Endothelial cell of umbilical vein (primary cell): ENCODE results near the gene NALCN. TPM values are rescaled to one million over a fixed set of nuclear protein-coding genes. Genes with fewer than 3 reads are reported as not detected.

Source experiments
- BruUV-seq: library from RNA; stranded (reverse); fragments of 400-500 nt; replicated peaks from 2 replicates; lab custom pipeline; 2021; lab: Mats Ljungman, UMichigan
- CTCF ChIA-PET: fragments of 300-600, 350-600 bp; sonication (Branson Sonifier 250); formaldehyde crosslinking; loops from one replicate; lab custom pipeline; 2021; ENCODE audit warnings: antibody characterized with exemption, inconsistent platforms; lab: Charles Lee
- POLR2A ChIA-PET: fragments of 300-600, 350-600 bp; sonication (Branson Sonifier 250); formaldehyde crosslinking; loops from one replicate; lab custom pipeline; 2021; ENCODE audit warnings: antibody characterized with exemption, inconsistent platforms; lab: Charles Lee
- DNase-seq: peaks from one replicate; pipeline ENCODE4 v3.0.0-alpha.2; 2011; ENCODE audit warnings: low read depth, low spot score
- FAIRE-seq: peaks from 2 replicates; lab custom pipeline; 2011; peaks lifted over from hg19 to GRCh38; lab: Jason Lieb, UNC
- H2AFZ ChIP-seq: 2 replicates; pipeline ENCODE4 v1.6.0; 2012; ENCODE audit warnings: low read depth, low read length, control low read depth, inconsistent platforms
- H3K27ac ChIP-seq: 2 replicates; pipeline ENCODE4 v1.5.1; 2011; ENCODE audit warnings: low read depth, mild to moderate bottlenecking, control low read depth, low read length, moderate library complexity; ENCODE audit not compliant: insufficient read depth
- H3K27me3 ChIP-seq, 2 experiments: 2 replicates each; pipeline versions ENCODE4 v1.6.0 to v1.6.1; 2011; ENCODE audit warnings: low read length in 2 of 2, mixed read lengths in 1 of 2; ENCODE audit not compliant: control insufficient read depth in 2 of 2, insufficient read depth in 2 of 2
- H3K36me3 ChIP-seq, 2 experiments: 2 replicates in 1 of 2; 3 replicates in 1 of 2; pipeline ENCODE4 v1.5.1; 2011; ENCODE audit warnings: low read length in 2 of 2, mild to moderate bottlenecking in 1 of 2, moderate library complexity in 1 of 2; ENCODE audit not compliant: control insufficient read depth in 2 of 2, insufficient read depth in 2 of 2; ENCODE audit errors: extremely low read depth in 1 of 2
- H3K4me1 ChIP-seq: 3 replicates; pipeline ENCODE4 v1.5.1; 2011; ENCODE audit warnings: mild to moderate bottlenecking, low read length; ENCODE audit not compliant: control insufficient read depth, insufficient read depth; ENCODE audit errors: extremely low read depth
- H3K4me2 ChIP-seq: 2 replicates; pipeline ENCODE4 v1.6.1; 2011; ENCODE audit warnings: low read length, control low read depth, mixed read lengths; ENCODE audit not compliant: insufficient read depth
- H3K4me3 ChIP-seq, 3 experiments: fragments of 200-600 bp in 1 of 3; sonication (generic), shearing (Covaris generic) in 1 of 3; replicated peaks in 1 of 3; 2 replicates each; pipeline ENCODE4 v1.5.1; 2011 to 2016; ENCODE audit warnings: control low read depth in 3 of 3, low read length in 3 of 3, mild to moderate bottlenecking in 2 of 3, inconsistent platforms in 1 of 3, low read depth in 1 of 3, moderate library complexity in 1 of 3; ENCODE audit not compliant: insufficient read depth in 1 of 3
- H3K79me2 ChIP-seq: 2 replicates; pipeline ENCODE4 v1.6.0; 2012; ENCODE audit warnings: low read length, inconsistent platforms; ENCODE audit not compliant: control insufficient read depth, insufficient read depth
- H3K9ac ChIP-seq: replicated peaks from 2 replicates; pipeline ENCODE3; 2011; ENCODE audit warnings: low read length, control low read depth; ENCODE audit not compliant: insufficient read depth; ENCODE audit errors: extremely low read depth
- H3K9me1 ChIP-seq: replicated peaks from 3 replicates; pipeline ENCODE4 v1.6.0; 2011; ENCODE audit warnings: mild to moderate bottlenecking, low read length; ENCODE audit not compliant: control insufficient read depth, insufficient read depth; ENCODE audit errors: extremely low read depth
- H3K9me3 ChIP-seq: replicated peaks from 2 replicates; pipeline ENCODE4 v1.5.1; 2012; ENCODE audit warnings: low read length, inconsistent platforms; ENCODE audit not compliant: control insufficient read depth, insufficient read depth
- H4K20me1 ChIP-seq: replicated peaks from 2 replicates; pipeline ENCODE3; 2011; ENCODE audit warnings: mild to moderate bottlenecking, low read length; ENCODE audit not compliant: control insufficient read depth, insufficient read depth; ENCODE audit errors: extremely low read depth
- CTCF ChIP-seq, 2 donors: IDR thresholded peaks; 1 replicate in 1 of 2; 2 replicates in 1 of 2; pipeline ENCODE4 v1.5.1; 2011; ENCODE audit warnings: low read length in 2 of 2, mild to moderate bottlenecking in 2 of 2, moderate library complexity in 2 of 2, control low read depth in 1 of 2, inconsistent platforms in 1 of 2, low read depth in 1 of 2; ENCODE audit not compliant: insufficient read depth in 1 of 2; ENCODE audit errors: extremely low read depth in 1 of 2
- EZH2 ChIP-seq: IDR thresholded peaks from 2 replicates; pipeline ENCODE4 v1.6.1; 2012; ENCODE audit warnings: borderline replicate concordance, low read depth, mild to moderate bottlenecking, moderate library complexity, low read length, inconsistent platforms; ENCODE audit not compliant: severe bottlenecking
- GATA2 ChIP-seq: IDR thresholded peaks from 2 replicates; pipeline ENCODE4 v1.7.0; 2011; ENCODE audit warnings: low read depth, mild to moderate bottlenecking, moderate library complexity, mixed read lengths, low read length; ENCODE audit not compliant: insufficient read length, insufficient read depth
- POLR2A ChIP-seq: IDR thresholded peaks from 2 replicates; pipeline ENCODE4 v1.6.1; 2012; ENCODE audit warnings: low read depth, mild to moderate bottlenecking, control low read depth, low read length
- POLR2AphosphoS5 ChIP-seq: IDR thresholded peaks from 2 replicates; pipeline ENCODE4 v1.6.1; 2012; ENCODE audit warnings: low read depth, mild to moderate bottlenecking, control low read depth, low read length, moderate library complexity; ENCODE audit not compliant: insufficient read depth
- dilution Hi-C: fragments of 300-500 bp; cut with MboI; formaldehyde crosslinking; loops from one replicate; pipeline ENCODE4 v1.15.0; 2019; ENCODE audit warnings: low sequenced_read_pairs; ENCODE audit not compliant: extremely low pct_ligation_motif_present
- intact Hi-C: fragments of 100-400 bp; cut with micrococcal nuclease; formaldehyde crosslinking; loops from one replicate; pipeline ENCODE4 v1.10.0; 2022
- polyA plus RNA-seq, 4 experiments: library from polyadenylated mRNA; depleted of rRNA in 3 of 4; stranded (reverse) in 3 of 4; unstranded in 1 of 4; fragments of >200 nt; gene quantifications; 2 replicates each; pipeline versions ENCODE4 v1.2.1 to v1.2.3, GENCODE V29; 2011 to 2012; ENCODE audit warnings: missing spikeins in 1 of 4
- total RNA-seq: library from RNA; stranded (reverse); gene quantifications from 2 replicates; pipeline ENCODE4 v1.2.3, GENCODE V29; 2021

NALCN gene
- total and polyA plus RNA-seq, 2 donors (not counting 3 experiments of a cell fraction or from before 2014, with no cell fraction given), result 3.3 to 4.4 TPM

- peak overlapping the region; percentile 22 for H3K9ac ChIP-seq
- peak; percentile 36 to 58 for TF ChIP-seq CTCF (IDR thresholded peaks at IDR 0.05; ENCODE audit: extremely low read depth in 1 of 2, insufficient read depth in 1 of 2, low read depth in 1 of 2, low read length in 2 of 2)
- peak; percentile 28 for TF ChIP-seq POLR2AphosphoS5
- no peak for TF ChIP-seq EZH2
- no peak for TF ChIP-seq GATA2
- TF ChIP-seq POLR2A, result no peak
- ChIA-PET CTCF (interaction anchor here (0.9 to 4.3 kb wide), 5 partner anchors 9 to 309 kb away, joined by 3 to 22 read pairs (median 6); no protein-coding TSS in a partner anchor), POLR2A (no interaction called here)
- H3K79me2 ChIP-seq, result no peaks in the 10 kb centered on the region
- no peaks in the 10 kb centered on the region for H3K9me1 ChIP-seq
- no TSS peak for BruUV-seq
- H3K4me3 ChIP-seq, result peak overlapping the region in 2 of 3 experiments; percentile 24 to 37
- H3K9me3 ChIP-seq, result no peaks in the 10 kb centered on the region
- no peaks in the 10 kb centered on the region for H3K36me3 ChIP-seq
- H2AFZ ChIP-seq, result peak overlapping the region; percentile 70
- FAIRE-seq, result no peak
- peak; percentile 29 for DNase-seq
- H3K4me1 ChIP-seq, result peaks cover 68% of the 10 kb centered on the region
- intact Hi-C loops, result loop anchor here (1.0 to 10.0 kb wide), 5 partner anchors 36 to 1391 kb away; partner anchors contain the start of genes ERCC5 and TMTC4
- dilution Hi-C loops, result no loop called here
- peak overlapping the region; percentile 85 for H3K27ac ChIP-seq
- peak overlapping the region; percentile 87 for H3K4me2 ChIP-seq
- no peaks in the 10 kb centered on the region for H4K20me1 ChIP-seq
- no peaks in the 10 kb centered on the region for H3K27me3 ChIP-seq
These were observed 37.5 kb upstream of the NALCN start for GRCh38 chr13:101453784-101454201.
